Measurements from ENCODE around the gene RCAN1.

DNA sequence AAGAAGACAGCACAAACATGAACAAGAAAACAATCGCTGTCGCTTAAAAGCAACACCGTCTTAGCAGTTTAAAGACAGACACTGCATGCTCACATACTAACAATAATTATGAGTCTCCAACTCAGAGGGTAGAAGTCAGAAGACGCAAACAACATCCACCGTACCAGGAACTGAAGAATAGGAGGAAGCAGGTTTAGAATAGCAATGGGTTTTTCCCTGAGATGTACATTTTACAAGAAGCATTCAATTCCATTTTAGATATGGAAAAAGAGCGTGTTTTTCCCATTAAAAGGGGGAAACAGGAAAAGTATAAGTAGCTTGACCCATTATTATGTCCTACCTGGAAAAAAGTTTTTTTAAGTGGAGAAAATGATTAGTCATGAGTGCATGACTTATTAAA lies 68.4 kb downstream of the RCAN1 start:
- no peak for TF ChIP-seq CTCF (IDR thresholded peaks at IDR 0.05; ENCODE audit: low read depth, low read length)
- no peak for TF ChIP-seq EZH2phosphoT487 (IDR thresholded peaks at IDR 0.05; ENCODE audit: low read depth)

Data from OCI-LY3 (cell line).